Pons (tissue), 1 donor: Measurements from ENCODE around the gene FAM228B.
"Not testable (repeated sequence)": the region's sequence is repeated elsewhere in the genome, so short reads cannot be mapped to it uniquely, and the experiment has no call there.

Experiments
- DNase-seq: peaks from one replicate; pipeline ENCODE4 v3.0.0-alpha.2; 2016; ENCODE audit warnings: low spot score

The FAM228B gene

DNA sequence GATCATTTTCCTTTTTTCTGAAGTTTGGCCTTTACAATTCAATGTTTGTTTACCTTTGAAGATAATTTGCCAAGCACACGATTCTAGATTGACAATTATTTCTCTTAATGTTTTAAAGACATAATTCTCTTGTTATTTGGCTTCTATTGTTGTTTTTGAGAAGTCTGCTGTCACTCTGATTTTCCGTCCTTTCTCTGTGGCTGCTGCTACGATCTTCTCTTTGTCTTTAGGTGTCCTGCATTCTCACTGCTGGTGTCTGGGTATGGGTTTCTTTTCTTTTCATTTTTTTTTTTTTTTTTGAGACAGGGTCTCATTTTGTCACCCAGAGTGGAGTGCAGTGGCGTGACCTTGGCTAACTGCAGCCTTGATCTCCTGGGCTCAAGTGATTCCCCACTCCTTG lies 36.4 kb downstream of the FAM228B start:
- DNase-seq = no peak

DNA sequence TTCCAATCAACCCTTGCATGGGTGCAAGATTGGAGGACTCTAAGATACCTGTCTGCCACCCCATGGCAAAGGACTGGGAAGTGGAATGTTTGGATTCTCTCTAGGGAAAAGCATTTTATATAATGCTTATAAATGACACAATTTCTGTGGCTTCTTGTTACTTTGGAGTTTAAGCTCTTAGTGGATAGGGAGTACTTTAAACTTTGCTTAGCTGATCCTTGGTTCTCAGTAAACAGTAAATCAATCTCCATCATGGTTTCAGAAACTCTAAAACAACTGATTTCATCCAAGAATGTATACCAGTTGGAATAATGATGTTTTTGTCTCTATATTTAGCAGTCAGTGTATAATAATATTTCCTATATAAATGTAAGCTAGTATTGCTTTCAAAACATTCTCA lies 37.5 kb downstream of the FAM228B start:
- DNase-seq = no peak

DNA sequence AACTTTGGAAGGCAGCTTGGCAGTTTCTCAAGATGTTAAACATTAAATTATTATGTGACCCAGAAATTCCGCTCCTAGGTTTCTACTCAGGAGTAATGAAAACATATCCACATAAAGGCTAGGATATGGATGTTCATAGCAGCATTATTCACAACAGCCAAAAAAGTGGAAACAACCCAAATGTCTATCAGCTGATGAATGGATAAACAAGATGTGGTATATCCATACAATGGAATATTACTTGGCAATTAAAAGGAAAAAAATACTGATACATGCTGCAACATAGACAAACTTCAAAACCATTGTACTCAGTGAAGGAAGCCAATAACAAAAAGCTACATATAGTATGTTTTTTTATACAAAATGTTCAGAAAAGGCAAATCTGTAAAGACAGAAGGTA lies 39.2 kb downstream of the FAM228B start:
- no peak for DNase-seq

DNA sequence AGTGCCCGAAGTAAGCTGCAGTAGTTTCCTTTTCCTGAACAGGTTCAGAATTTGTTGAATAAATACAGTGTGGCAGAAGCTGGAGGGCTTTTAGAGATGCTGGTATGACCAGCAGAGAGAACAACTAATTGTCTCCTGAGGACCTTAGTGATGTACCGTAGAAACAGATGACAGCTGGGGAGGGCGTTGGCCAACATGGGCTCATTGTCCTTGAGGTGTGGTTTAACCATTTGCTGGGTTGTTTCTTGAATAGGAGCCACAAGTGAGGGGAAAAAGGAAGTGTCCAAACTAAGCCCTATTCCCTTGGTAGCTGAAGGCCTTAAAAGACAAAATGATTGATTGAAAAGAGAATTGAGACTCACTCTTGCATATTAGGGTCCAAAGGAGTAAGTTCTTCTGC lies 39.9 kb downstream of the FAM228B start:
- no peak for DNase-seq

DNA sequence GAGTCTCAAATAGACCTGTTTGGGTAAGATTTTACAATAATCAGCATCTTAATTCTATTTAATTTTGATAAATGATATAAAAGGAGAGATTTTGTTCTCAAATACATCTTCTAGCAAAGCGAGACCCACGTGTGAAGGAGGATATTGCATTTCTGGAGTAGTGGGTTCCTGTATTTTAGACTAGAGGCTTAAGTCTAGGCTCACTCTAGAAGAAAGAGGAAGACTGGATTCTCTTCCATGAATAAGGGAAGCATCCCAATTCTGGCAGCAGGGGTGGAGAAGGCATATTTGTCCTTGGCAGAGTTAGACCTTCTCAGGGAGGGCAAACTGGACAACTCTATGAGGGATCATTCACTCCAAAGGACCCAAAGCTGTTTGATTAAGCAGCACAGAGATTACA lies 40.3 kb downstream of the FAM228B start:
- DNase-seq = no peak

GRCh38 chr2:24164416-24164973 lies 41.2 kb downstream of the FAM228B start:
- DNase-seq = peak; percentile 42

DNA sequence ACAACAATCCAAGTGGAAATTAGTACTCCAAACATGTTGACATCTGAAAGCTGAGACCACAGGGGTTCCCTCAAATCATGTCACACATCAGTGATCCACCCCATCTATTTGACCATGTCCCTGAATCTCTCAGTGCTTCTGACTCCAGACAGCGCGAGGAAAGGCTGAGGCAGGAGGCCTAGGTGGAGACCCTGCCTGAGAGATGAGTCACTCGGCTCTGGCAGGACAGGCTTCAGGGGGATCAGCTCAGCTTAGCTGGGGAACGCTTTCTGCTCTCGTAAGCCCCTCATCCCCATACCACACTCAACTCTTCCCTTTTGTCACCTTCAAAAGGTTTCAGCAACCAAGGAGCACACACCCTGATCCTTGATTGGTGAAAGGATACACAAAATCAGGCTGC lies 45.8 kb downstream of the FAM228B start:
- no peak for DNase-seq

DNA sequence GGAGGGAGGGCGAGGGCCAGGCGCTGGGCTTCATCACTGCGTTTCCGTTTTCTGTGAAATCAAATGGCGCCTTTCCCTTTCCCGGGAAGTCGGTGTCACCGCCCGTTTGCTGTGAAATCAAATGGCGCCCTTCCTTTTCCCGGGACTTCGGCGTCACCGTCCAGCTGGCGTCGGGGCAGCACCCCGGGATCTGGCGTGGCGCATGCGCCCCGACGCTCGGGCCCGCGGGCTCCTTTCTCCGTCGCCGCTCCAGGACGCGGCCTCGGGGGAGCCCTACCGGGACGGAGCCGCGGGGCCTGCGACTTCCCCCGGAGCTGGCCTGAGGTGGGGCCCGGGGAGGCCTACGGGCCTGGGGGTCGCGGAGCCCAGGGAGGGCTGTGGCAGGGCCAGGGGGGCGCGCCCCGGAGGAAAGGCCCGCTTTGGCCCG lies 51.6 kb downstream of the FAM228B start, which contains the start of gene FAM228A:
TSS of gene FAM228A (plus strand) at position 203 of the 427 bp plus-strand sequence. CDS start 428 bp downstream, outside the sequence.
- DNase-seq = no peak

GRCh38 chr2:24175631-24176187 lies 52.4 kb downstream of the FAM228B start:
- DNase-seq = no peak

GRCh38 chr2:24176326-24176725 lies 53.1 kb downstream of the FAM228B start:
- DNase-seq = no peak

- DNase-seq = no peak
These were observed 56.4 kb downstream of the FAM228B start for GRCh38 chr2:24179683-24180082.

GRCh38 chr2:24181849-24182248 lies 58.6 kb downstream of the FAM228B start:
- DNase-seq = no peak

GRCh38 chr2:24182507-24182906 lies 59.2 kb downstream of the FAM228B start:
- DNase-seq = no peak

DNA sequence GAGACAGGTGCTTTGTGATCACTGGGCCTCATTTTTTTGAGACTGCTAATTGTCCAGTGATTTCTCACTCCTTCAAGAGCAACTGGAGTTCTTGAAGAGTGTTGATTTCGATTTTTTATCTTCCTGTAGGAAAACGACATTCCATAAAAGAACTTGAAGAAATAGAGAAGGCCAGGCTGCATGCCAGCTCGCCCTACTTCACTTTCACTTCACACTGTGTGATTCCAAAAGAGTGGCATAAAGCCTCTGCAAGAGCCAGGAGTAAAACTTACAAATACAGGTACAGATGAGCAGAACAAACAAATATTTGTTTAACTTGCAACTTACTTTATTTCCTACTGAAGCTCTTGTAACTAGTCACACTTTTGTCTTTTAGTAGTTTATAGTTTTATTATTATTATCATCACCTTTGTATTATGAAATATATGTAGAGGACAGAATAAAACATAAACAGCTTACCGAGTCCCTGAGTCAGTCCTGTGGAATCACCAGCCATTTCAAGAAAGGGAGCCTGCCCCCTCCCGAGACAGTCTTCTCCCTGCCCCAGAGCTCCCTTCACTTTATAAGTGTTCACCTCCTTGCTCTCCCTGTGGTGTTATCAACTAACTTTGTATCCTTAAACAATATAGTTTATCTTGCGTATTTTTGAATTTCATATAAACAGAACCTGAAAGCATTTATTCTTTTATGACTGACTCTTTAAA lies 60.2 kb downstream of the FAM228B start:
- no peak for DNase-seq

DNA sequence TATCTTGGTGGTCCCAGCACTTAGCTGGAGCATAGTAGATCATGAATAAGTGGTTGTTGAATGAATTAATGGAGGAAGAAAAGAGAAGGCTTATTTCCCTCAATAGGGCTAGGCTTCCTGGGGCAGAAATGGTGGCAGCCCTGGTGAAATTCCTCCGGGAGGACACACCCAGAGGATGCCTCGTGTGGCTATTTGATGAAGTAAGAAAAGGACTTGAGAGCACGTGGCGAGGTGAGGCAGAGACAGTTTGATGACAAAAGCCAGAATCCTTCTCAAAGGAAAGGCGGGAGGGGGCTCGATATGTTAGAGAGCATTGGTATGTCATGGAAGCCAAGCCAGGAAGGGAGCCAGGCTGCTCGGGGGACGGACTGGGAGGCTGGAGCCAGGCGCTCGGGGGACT lies 66.3 kb downstream of the FAM228B start:
- no peak for DNase-seq

- no peak for DNase-seq
These were observed 67.2 kb downstream of the FAM228B start for GRCh38 chr2:24190503-24190902.

DNA sequence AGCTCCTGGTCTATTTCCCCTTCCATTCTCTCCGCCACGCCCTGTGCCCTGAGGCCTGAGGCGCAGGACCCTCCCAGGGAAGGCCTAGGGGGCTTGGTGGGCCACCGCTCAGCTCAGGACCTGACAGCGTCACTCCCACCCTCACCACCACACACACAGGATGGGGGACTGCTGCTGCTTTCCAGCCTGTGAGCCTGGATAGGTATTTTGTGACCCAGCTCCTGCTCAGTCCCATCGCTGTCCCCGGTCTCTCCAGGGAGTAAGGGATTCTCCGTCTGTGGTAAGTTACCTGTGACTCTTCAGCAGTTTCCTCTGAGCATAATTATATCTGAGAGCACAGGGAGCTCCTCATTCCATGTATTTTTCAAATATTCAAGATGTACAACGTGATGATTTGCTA lies 67.9 kb downstream of the FAM228B start:
- no peak for DNase-seq

- DNase-seq = no peak
These were observed 68.6 kb downstream of the FAM228B start for GRCh38 chr2:24191848-24192247.

DNA sequence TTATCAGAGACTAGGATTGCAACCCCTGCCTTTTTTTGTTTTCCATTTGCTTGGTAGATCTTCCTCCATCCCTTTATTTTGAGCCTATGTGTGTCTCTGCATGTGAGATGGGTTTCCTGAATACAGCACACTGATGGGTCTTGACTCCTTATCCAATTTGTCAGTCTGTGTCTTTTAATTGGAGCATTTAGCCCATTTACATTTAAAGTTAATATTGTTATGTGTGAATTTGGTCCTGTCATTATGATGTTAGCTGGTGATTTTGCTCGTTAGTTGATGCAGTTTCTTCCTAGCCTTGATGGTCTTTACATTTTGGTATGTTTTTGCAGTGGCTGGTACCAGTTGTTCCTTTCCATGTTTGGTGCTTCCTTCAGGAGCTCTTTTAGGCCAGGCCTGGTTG lies 73.9 kb downstream of the FAM228B start:
- DNase-seq = not testable (repeated sequence)

- no peak for DNase-seq
These were observed 76.8 kb downstream of the FAM228B start for GRCh38 chr2:24199968-24200590.

DNA sequence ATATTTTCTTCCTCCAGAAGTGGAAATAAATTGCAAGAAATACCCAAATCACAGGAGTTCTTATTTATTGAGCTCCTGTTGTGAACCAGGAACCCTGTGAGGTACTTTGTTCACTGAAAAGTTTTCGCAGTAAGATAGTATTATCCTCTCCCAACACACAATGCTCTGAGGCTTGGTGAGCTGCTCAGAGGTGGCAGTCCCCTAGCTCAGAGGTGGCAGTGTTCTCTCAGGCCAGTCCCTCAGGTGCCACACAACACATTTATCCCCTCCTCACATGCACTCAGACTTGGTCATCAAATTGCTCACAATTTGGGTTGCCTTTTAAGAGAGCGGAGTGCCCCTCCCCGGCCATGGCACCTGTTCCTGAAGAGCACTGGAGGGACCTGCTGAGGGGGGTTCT lies 77.5 kb downstream of the FAM228B start:
- DNase-seq = no peak

DNA sequence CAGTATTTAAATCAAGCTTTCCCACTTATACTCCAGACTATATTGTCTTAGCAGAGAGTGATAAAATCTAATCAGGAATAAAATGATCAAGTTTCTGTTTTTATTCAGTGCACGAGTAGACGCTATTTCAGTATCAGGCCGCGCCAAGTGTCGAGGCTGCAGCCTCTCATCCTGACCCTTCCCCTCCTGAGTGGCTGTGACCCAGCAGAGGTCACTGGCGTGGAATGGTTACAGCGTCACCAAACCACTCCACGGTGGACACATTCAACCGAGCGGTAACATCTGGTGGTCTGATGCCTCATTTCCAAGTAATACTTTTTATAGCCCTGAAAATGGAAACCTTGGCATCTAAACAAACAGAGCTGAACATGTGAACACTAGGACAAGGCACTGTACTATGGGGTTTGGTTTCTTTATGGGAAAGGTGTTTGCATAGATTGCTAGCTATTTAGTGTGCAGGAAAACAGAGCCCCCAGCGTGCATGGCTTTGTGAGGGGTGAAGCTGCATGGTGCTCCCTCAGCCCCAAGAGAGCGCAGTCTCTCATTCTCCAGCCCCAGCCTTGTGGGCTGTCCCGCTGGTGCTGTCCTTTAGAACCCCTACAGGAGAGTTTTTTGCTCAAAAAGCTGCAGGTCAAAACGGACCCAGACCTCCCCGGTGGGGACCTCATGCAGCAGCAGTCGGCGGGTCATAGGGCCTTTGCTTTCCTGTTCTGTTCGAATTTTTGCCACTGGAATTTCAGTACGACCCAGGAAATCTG lies 79.9 kb downstream of the FAM228B start:
- no peak for DNase-seq

- no peak for DNase-seq
These were observed 80.5 kb downstream of the FAM228B start for GRCh38 chr2:24203787-24204150.
